ENCODE measurements around the gene OR4K5.
"Not testable (repeated sequence)": the region's sequence is repeated elsewhere in the genome, so short reads cannot be mapped to it uniquely, and the experiment has no call there.

The OR4K5 gene

DNA sequence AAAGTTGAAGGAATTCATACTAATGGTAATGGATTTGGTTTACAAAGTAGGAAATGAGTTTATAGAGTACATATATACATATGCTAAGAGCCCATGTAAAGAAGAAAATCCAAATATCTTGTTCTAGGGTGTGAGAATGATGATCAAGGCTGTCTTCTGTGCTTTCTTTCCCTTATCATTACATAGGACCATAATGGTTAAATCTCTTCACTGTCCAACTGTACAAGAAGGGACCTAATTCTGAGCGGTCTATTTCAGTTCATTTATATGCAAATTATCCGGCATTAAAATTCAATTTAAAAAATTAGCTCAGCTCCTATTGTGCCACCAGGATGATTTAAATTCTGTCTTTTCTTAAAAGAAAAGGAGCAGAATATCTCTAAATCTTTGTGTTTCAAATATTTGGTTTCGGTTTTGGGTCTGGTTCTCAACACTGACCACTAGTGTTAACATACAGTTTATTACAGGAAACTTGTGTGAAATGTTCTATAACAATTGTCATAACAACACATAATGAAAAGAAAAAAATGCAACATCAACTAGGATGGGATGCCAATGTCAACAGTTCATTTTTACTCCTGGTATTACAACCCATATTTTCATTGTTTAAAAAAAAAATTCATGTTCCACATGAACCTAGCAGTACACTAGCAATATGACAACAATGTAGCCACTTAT, 27.1 kb downstream of the OR4K5 start:
- CTCF ChIA-PET, result no interaction called here

DNA sequence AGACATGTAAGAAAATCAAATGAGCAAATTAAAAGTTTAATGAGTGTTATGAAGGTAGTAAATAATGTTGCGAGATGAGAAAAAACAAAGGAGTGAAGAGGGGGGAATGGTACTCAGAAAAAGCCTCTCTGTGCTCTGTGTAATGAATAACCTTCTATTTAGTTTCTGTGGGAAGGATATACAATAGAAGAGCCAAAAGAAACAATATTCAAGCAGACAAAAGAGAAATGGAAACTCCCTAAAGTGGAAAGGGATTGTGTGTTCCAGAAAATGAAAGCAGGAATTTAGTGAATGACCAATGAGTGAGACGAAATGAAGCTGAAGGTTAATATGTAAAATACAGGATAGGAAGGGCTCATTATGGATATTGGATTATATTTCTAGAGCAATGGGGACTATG, 28.8 kb downstream of the OR4K5 start:
- ChIA-PET CTCF (no interaction called here), POLR2A (no interaction called here)
- Histone ChIP-seq H3K9me3 (ENCODE audit: control insufficient read depth, insufficient read depth, low read depth, low read length) (no peaks in the 10 kb centered on the region), H3K27ac (ENCODE audit: extremely low read depth, low read depth, low read length) (no peak overlapping the region), H3K4me3 (ENCODE audit: low read depth, low read length) (no peak overlapping the region), H3K36me3 (ENCODE audit: control insufficient read depth in 2 of 2, insufficient read depth in 1 of 2, low read length in 2 of 2) (no peaks in the 10 kb centered on the region), H3K4me1 (ENCODE audit: control insufficient read depth, insufficient read depth, low read length) (no peaks in the 10 kb centered on the region)
- TF ChIP-seq, protein P1, sequence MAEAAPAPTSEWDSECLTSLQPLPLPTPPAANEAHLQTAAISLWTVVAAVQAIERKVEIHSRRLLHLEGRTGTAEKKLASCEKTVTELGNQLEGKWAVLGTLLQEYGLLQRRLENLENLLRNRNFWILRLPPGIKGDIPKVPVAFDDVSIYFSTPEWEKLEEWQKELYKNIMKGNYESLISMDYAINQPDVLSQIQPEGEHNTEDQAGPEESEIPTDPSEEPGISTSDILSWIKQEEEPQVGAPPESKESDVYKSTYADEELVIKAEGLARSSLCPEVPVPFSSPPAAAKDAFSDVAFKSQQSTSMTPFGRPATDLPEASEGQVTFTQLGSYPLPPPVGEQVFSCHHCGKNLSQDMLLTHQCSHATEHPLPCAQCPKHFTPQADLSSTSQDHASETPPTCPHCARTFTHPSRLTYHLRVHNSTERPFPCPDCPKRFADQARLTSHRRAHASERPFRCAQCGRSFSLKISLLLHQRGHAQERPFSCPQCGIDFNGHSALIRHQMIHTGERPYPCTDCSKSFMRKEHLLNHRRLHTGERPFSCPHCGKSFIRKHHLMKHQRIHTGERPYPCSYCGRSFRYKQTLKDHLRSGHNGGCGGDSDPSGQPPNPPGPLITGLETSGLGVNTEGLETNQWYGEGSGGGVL (tag by site-specific recombination; IDR thresholded peaks at IDR 0.05), result no peak
- TF ChIP-seq ZSCAN23 (tag by site-specific recombination; IDR thresholded peaks at IDR 0.05), result no peak
- no peak for TF ChIP-seq ZNF2 (tag by site-specific recombination; IDR thresholded peaks at IDR 0.05)
- no peak for TF ChIP-seq BCL11B (tag by site-specific recombination; IDR thresholded peaks at IDR 0.05; ENCODE audit: low read depth)

More for the DNA sequence above, 27.1 kb downstream of the OR4K5 start:
- H3K4me3 ChIP-seq (ENCODE audit: low read depth, low read length), result no peak overlapping the region
- no peaks in the 10 kb centered on the region for H3K36me3 ChIP-seq (ENCODE audit: control insufficient read depth in 2 of 2, insufficient read depth in 1 of 2, low read length in 2 of 2)
- no peaks in the 10 kb centered on the region for H3K4me1 ChIP-seq (ENCODE audit: control insufficient read depth, insufficient read depth, low read length)
- H3K27ac ChIP-seq (ENCODE audit: extremely low read depth, low read depth, low read length), result no peak overlapping the region
- POLR2A ChIA-PET, result no interaction called here
- TF ChIP-seq ZNF416 (tag by site-specific recombination; IDR thresholded peaks at IDR 0.05) (no peak), ZNF324 (tag by site-specific recombination; IDR thresholded peaks at IDR 0.05) (no peak), SCRT1 (tag by site-specific recombination; IDR thresholded peaks at IDR 0.05; ENCODE audit: borderline replicate concordance) (no peak), ZNF561 (tag by site-specific recombination; IDR thresholded peaks at IDR 0.05; ENCODE audit: borderline replicate concordance) (no peak), ZNF335 (tag by site-specific recombination; conservative IDR thresholded peaks at IDR 0.05) (no peak), WT1 (tag by site-specific recombination; IDR thresholded peaks at IDR 0.05) (no peak), ZNF184 (tag by site-specific recombination; IDR thresholded peaks at IDR 0.05) (no peak), ZNF677 (tag by site-specific recombination; IDR thresholded peaks at IDR 0.05) (no peak), ZNF571 (tag by site-specific recombination; IDR thresholded peaks at IDR 0.05) (no peak), ZNF830 (tag by site-specific recombination; IDR thresholded peaks at IDR 0.05; ENCODE audit: low read depth) (no peak), ZNF548 (tag by site-specific recombination; IDR thresholded peaks at IDR 0.05) (no peak), ZNF792 (tag by site-specific recombination; IDR thresholded peaks at IDR 0.05) (no peak)
- TF ChIP-seq, protein P2, sequence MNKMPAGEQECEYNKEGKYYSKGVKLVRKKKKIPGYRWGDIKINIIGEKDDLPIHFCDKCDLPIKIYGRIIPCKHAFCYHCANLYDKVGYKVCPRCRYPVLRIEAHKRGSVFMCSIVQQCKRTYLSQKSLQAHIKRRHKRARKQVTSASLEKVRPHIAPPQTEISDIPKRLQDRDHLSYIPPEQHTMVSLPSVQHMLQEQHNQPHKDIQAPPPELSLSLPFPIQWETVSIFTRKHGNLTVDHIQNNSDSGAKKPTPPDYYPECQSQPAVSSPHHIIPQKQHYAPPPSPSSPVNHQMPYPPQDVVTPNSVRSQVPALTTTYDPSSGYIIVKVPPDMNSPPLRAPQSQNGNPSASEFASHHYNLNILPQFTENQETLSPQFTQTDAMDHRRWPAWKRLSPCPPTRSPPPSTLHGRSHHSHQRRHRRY (tag by site-specific recombination; IDR thresholded peaks at IDR 0.05), result no peak
- TF ChIP-seq, protein P3, sequence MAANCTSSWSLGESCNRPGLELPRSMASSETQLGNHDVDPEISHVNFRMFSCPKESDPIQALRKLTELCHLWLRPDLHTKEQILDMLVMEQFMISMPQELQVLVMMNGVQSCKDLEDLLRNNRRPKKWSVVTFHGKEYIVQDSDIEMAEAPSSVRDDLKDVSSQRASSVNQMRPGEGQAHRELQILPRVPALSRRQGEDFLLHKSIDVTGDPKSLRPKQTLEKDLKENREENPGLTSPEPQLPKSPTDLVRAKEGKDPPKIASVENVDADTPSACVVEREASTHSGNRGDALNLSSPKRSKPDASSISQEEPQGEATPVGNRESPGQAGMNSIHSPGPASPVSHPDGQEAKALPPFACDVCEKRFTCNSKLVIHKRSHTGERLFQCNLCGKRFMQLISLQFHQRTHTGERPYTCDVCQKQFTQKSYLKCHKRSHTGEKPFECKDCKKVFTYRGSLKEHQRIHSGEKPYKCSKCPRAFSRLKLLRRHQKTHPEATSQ (tag by site-specific recombination; IDR thresholded peaks at IDR 0.05), result no peak
- TF ChIP-seq, protein P4, sequence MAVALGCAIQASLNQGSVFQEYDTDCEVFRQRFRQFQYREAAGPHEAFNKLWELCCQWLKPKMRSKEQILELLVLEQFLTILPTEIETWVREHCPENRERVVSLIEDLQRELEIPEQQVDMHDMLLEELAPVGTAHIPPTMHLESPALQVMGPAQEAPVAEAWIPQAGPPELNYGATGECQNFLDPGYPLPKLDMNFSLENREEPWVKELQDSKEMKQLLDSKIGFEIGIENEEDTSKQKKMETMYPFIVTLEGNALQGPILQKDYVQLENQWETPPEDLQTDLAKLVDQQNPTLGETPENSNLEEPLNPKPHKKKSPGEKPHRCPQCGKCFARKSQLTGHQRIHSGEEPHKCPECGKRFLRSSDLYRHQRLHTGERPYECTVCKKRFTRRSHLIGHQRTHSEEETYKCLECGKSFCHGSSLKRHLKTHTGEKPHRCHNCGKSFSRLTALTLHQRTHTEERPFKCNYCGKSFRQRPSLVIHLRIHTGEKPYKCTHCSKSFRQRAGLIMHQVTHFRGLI (tag by site-specific recombination; IDR thresholded peaks at IDR 0.05), result no peak
- no peaks in the 10 kb centered on the region for H3K9me3 ChIP-seq (ENCODE audit: control insufficient read depth, insufficient read depth, low read depth, low read length)

DNA sequence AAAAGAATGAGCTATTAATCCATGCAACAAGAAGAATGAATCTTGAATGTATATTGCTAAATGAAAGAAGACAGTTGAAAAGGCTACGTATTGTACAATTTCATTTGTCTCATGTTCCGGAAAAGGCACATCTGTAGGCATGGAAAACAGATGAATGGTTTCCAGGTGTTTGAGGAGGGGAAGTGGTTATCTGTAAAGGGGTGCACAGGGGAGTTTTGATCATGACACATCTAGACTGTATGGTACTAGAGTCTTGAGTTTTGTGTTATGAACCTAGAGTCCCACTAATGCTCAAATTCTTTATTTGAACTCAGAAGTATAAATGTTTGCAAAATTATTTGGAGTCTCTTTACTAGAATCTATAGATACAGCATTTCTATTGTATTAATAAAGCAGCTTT, 49.3 kb downstream of the OR4K5 start:
- CTCF ChIA-PET; POLR2A ChIA-PET; H3K36me3 ChIP-seq (ENCODE audit: control insufficient read depth in 2 of 2, insufficient read depth in 1 of 2, low read length in 2 of 2); H3K4me3 ChIP-seq (ENCODE audit: low read depth, low read length); H3K9me3 ChIP-seq (ENCODE audit: control insufficient read depth, insufficient read depth, low read depth, low read length); H3K27ac ChIP-seq (ENCODE audit: extremely low read depth, low read depth, low read length); H3K4me1 ChIP-seq (ENCODE audit: control insufficient read depth, insufficient read depth, low read length): not testable (repeated sequence)

All from HEK293 (cell line).